ENCODE measurements around the gene NSMF.
"Not testable (repeated sequence)": the region's sequence is repeated elsewhere in the genome, so short reads cannot be mapped to it uniquely, and the experiment has no call there.

The NSMF gene

GRCh38 chr9:137474271-137474670 is 15.1 kb upstream of the NSMF start:
- DNase-seq (ENCODE audit: low read depth, low spot score) = no peak
- Histone ChIP-seq H3K4me3 (no peak overlapping the region), H3K27ac (no peak overlapping the region), H3K36me3 (ENCODE audit: insufficient read depth, low read length) (no peaks in the 10 kb centered on the region), H3K9ac (ENCODE audit: insufficient read length) (no peak overlapping the region), H3K9me3 (ENCODE audit: low read depth, low read length) (peaks cover 3% of the 10 kb centered on the region; the same call in 1 of the 2 replicates)
- TF ChIP-seq POLR2AphosphoS5 (IDR thresholded peaks at IDR 0.05; ENCODE audit: borderline replicate concordance, low read depth, low read length) (no peak), EZH2 (IDR thresholded peaks at IDR 0.05) (no peak), FOXP2 (optimal IDR thresholded peaks at IDR 0.05; ENCODE audit: control extremely low read depth, extremely low read length, insufficient read depth) (no peak)

GRCh38 chr9:137470785-137471184 is 11.7 kb upstream of the NSMF start:
- no peak for DNase-seq (ENCODE audit: low read depth, low spot score)
- Histone ChIP-seq H3K27ac (no peak overlapping the region), H3K4me3 (no peak overlapping the region), H3K36me3 (ENCODE audit: insufficient read depth, low read length) (no peaks in the 10 kb centered on the region), H3K9me3 (ENCODE audit: low read depth, low read length) (peaks cover 2% of the 10 kb centered on the region; the same call in 1 of the 2 replicates), H3K9ac (ENCODE audit: insufficient read length) (no peak overlapping the region)
- no peak for TF ChIP-seq EZH2 (IDR thresholded peaks at IDR 0.05)
- no peak for TF ChIP-seq POLR2AphosphoS5 (IDR thresholded peaks at IDR 0.05; ENCODE audit: borderline replicate concordance, low read depth, low read length)
- TF ChIP-seq FOXP2 (optimal IDR thresholded peaks at IDR 0.05; ENCODE audit: control extremely low read depth, extremely low read length, insufficient read depth) = no peak

GRCh38 chr9:137467896-137468295 is 8.8 kb upstream of the NSMF start:
- Histone ChIP-seq H3K4me3 (no peak overlapping the region), H3K9me3 (ENCODE audit: low read depth, low read length) (no peaks in the 10 kb centered on the region), H3K27ac (no peak overlapping the region), H3K36me3 (ENCODE audit: insufficient read depth, low read length) (no peaks in the 10 kb centered on the region), H3K9ac (ENCODE audit: insufficient read length) (no peak overlapping the region)
- TF ChIP-seq EZH2 (IDR thresholded peaks at IDR 0.05) = no peak
- TF ChIP-seq POLR2AphosphoS5 (IDR thresholded peaks at IDR 0.05; ENCODE audit: borderline replicate concordance, low read depth, low read length) = no peak
- no peak for TF ChIP-seq FOXP2 (optimal IDR thresholded peaks at IDR 0.05; ENCODE audit: control extremely low read depth, extremely low read length, insufficient read depth)
- DNase-seq (ENCODE audit: low read depth, low spot score) = no peak

- Histone ChIP-seq H3K9ac (ENCODE audit: insufficient read length) (no peak overlapping the region), H3K27ac (no peak overlapping the region), H3K36me3 (ENCODE audit: insufficient read depth, low read length) (no peaks in the 10 kb centered on the region), H3K9me3 (ENCODE audit: low read depth, low read length) (no peaks in the 10 kb centered on the region), H3K4me3 (no peak overlapping the region)
- DNase-seq (ENCODE audit: low read depth, low spot score) = no peak
- TF ChIP-seq FOXP2 (optimal IDR thresholded peaks at IDR 0.05; ENCODE audit: control extremely low read depth, extremely low read length, insufficient read depth) (no peak), POLR2AphosphoS5 (IDR thresholded peaks at IDR 0.05; ENCODE audit: borderline replicate concordance, low read depth, low read length) (no peak), EZH2 (IDR thresholded peaks at IDR 0.05) (no peak)
Measured at GRCh38 chr9:137467161-137467581, 8.0 kb upstream of the NSMF start.

GRCh38 chr9:137466389-137467085 is 7.4 kb upstream of the NSMF start:
- H3K27ac ChIP-seq; H3K36me3 ChIP-seq (ENCODE audit: insufficient read depth, low read length); H3K9ac ChIP-seq (ENCODE audit: insufficient read length); H3K9me3 ChIP-seq (ENCODE audit: low read depth, low read length); H3K4me3 ChIP-seq; DNase-seq (ENCODE audit: low read depth, low spot score): not testable (repeated sequence)

- Histone ChIP-seq H3K27ac (no peak overlapping the region), H3K9ac (ENCODE audit: insufficient read length) (no peak overlapping the region), H3K4me3 (no peak overlapping the region), H3K9me3 (ENCODE audit: low read depth, low read length) (no peaks in the 10 kb centered on the region), H3K36me3 (ENCODE audit: insufficient read depth, low read length) (no peaks in the 10 kb centered on the region)
- TF ChIP-seq EZH2 (IDR thresholded peaks at IDR 0.05) (no peak), POLR2AphosphoS5 (IDR thresholded peaks at IDR 0.05; ENCODE audit: borderline replicate concordance, low read depth, low read length) (no peak), FOXP2 (optimal IDR thresholded peaks at IDR 0.05; ENCODE audit: control extremely low read depth, extremely low read length, insufficient read depth) (no peak)
- no peak for DNase-seq (ENCODE audit: low read depth, low spot score)
Measured at GRCh38 chr9:137465720-137466388, 6.7 kb upstream of the NSMF start.

- DNase-seq (ENCODE audit: low read depth, low spot score) = no peak
- no peak overlapping the region for H3K27ac ChIP-seq
- no peak overlapping the region for H3K4me3 ChIP-seq
- no peaks in the 10 kb centered on the region for H3K36me3 ChIP-seq (ENCODE audit: insufficient read depth, low read length)
- H3K9ac ChIP-seq (ENCODE audit: insufficient read length) = no peak overlapping the region
- TF ChIP-seq EZH2 (IDR thresholded peaks at IDR 0.05) (no peak), FOXP2 (optimal IDR thresholded peaks at IDR 0.05; ENCODE audit: control extremely low read depth, extremely low read length, insufficient read depth) (no peak), POLR2AphosphoS5 (IDR thresholded peaks at IDR 0.05; ENCODE audit: borderline replicate concordance, low read depth, low read length) (no peak)
- no peaks in the 10 kb centered on the region for H3K9me3 ChIP-seq (ENCODE audit: low read depth, low read length)
Measured at GRCh38 chr9:137465000-137465719, 6.0 kb upstream of the NSMF start.

- Histone ChIP-seq H3K36me3 (ENCODE audit: insufficient read depth, low read length) (no peaks in the 10 kb centered on the region), H3K9me3 (ENCODE audit: low read depth, low read length) (no peaks in the 10 kb centered on the region), H3K4me3 (no peak overlapping the region), H3K9ac (ENCODE audit: insufficient read length) (no peak overlapping the region), H3K27ac (no peak overlapping the region)
- TF ChIP-seq POLR2AphosphoS5 (IDR thresholded peaks at IDR 0.05; ENCODE audit: borderline replicate concordance, low read depth, low read length) (no peak), FOXP2 (optimal IDR thresholded peaks at IDR 0.05; ENCODE audit: control extremely low read depth, extremely low read length, insufficient read depth) (no peak), EZH2 (IDR thresholded peaks at IDR 0.05) (no peak)
- DNase-seq (ENCODE audit: low read depth, low spot score) = no peak
Measured at GRCh38 chr9:137464291-137464999, 5.3 kb upstream of the NSMF start.

Measured in SK-N-MC (cell line).